SK-N-SH (cell line): Measurements from ENCODE around the gene LRRC32. TPM values are rescaled to one million over a fixed set of nuclear protein-coding genes. Genes with fewer than 3 reads are reported as not detected.

ENCODE experiments used
- CTCF ChIA-PET: fragments of 300-600, 350-600 bp; formaldehyde crosslinking; extraction: SDS; loops from one replicate; lab custom pipeline; 2021; lab: Yijun Ruan, JAX
- POLR2A ChIA-PET: fragments of 350-600 bp; sonication (Branson Sonifier 250); formaldehyde crosslinking; extraction: SDS; loops from one replicate; lab custom pipeline; 2020; ENCODE audit warnings: antibody characterized with exemption, inconsistent platforms; lab: Yijun Ruan, JAX
- DNase-seq: peaks from one replicate; pipeline ENCODE4 v3.0.0; 2012
- H2AFZ ChIP-seq: fragments of 200-600 bp; sonication (generic); 2 replicates; pipeline ENCODE4 v1.8.1; 2016; ENCODE audit warnings: antibody characterized with exemption, mild to moderate bottlenecking, low read depth
- H3F3A ChIP-seq: fragments of 200-600 bp; sonication (generic); replicated peaks from 2 replicates; pipeline ENCODE3; 2016; ENCODE audit warnings: antibody characterized with exemption, mild to moderate bottlenecking; ENCODE audit not compliant: insufficient read depth
- H3K27ac ChIP-seq, 2 experiments: fragments of 200-500 bp in 1 of 2; fragments of 200-600 bp in 1 of 2; sonication (Bioruptor generic) in 1 of 2; sonication (generic), shearing (Covaris generic) in 1 of 2; 2 replicates each; pipeline versions ENCODE4 v1.5.1 to v1.6.1; 2014 to 2016; ENCODE audit warnings: low read depth in 2 of 2, inconsistent platforms in 1 of 2, low read length in 1 of 2, mild to moderate bottlenecking in 1 of 2, mixed read lengths in 1 of 2
- H3K27me3 ChIP-seq: fragments of 200-600 bp; sonication (generic), shearing (Covaris generic); 2 replicates; pipeline ENCODE4 v1.6.1; 2016; ENCODE audit warnings: mixed run types; ENCODE audit not compliant: insufficient read depth
- H3K36me3 ChIP-seq, 2 experiments: fragments of 200-500 bp in 1 of 2; fragments of 200-600 bp in 1 of 2; sonication (Bioruptor generic) in 1 of 2; sonication (generic) in 1 of 2; replicated peaks in 1 of 2; 2 replicates each; pipeline versions ENCODE3 to v1.5.1; 2014 to 2016; ENCODE audit warnings: low read length in 1 of 2, mild to moderate bottlenecking in 1 of 2; ENCODE audit not compliant: insufficient read depth in 2 of 2, control insufficient read depth in 1 of 2
- H3K4me1 ChIP-seq, 2 experiments: fragments of 200-500 bp in 1 of 2; fragments of 200-600 bp in 1 of 2; sonication (Bioruptor generic) in 1 of 2; sonication (generic), shearing (Covaris generic) in 1 of 2; 2 replicates each; pipeline versions ENCODE4 v1.5.1 to v1.6.1; 2014 to 2016; ENCODE audit warnings: low read depth in 1 of 2, low read length in 1 of 2, mixed run types in 1 of 2; ENCODE audit not compliant: insufficient read depth in 2 of 2, control insufficient read depth in 1 of 2
- H3K4me2 ChIP-seq: fragments of 200-600 bp; sonication (generic), shearing (Covaris generic); 2 replicates; pipeline ENCODE4 v1.6.1; 2017; ENCODE audit warnings: mixed run types
- H3K4me3 ChIP-seq, 2 experiments: fragments of 200-500 bp in 1 of 2; fragments of 200-600 bp in 1 of 2; sonication (Bioruptor generic) in 1 of 2; sonication (generic), shearing (Covaris generic) in 1 of 2; 2 replicates each; pipeline versions ENCODE4 v1.5.1 to v1.8.1; 2014 to 2016; ENCODE audit warnings: low read depth in 2 of 2, inconsistent platforms in 1 of 2, low read length in 1 of 2, mild to moderate bottlenecking in 1 of 2, mixed read lengths in 1 of 2, moderate library complexity in 1 of 2
- H3K79me2 ChIP-seq: fragments of 200-600 bp; sonication (generic); 2 replicates; pipeline ENCODE4 v1.8.1; 2017; ENCODE audit warnings: mild to moderate bottlenecking; ENCODE audit not compliant: insufficient read depth
- H3K9ac ChIP-seq: fragments of 200-600 bp; sonication (generic); 2 replicates; pipeline ENCODE4 v1.6.1; 2017; ENCODE audit warnings: mixed run types
- H3K9me2 ChIP-seq: fragments of 200-600 bp; sonication (generic); 2 replicates; pipeline ENCODE4 v1.6.1; 2017; ENCODE audit warnings: mixed run types
- H3K9me3 ChIP-seq: fragments of 200-600 bp; sonication (generic); 2 replicates; pipeline ENCODE4 v1.6.1; 2017; ENCODE audit warnings: mixed run types, mild to moderate bottlenecking, moderate library complexity
- H4K20me1 ChIP-seq: fragments of 200-600 bp; sonication (generic); 2 replicates; pipeline ENCODE4 v1.6.1; 2017; ENCODE audit warnings: mild to moderate bottlenecking, mixed run types; ENCODE audit not compliant: insufficient read depth
- ELF1 ChIP-seq: IDR thresholded peaks from 2 replicates; pipeline ENCODE4 v1.4.0; 2012
- EP300 ChIP-seq, 2 experiments: IDR thresholded peaks; 2 replicates each; pipeline versions ENCODE4 v1.4.0 to v1.6.1; 2012; ENCODE audit warnings: borderline replicate concordance in 1 of 2, low read depth in 1 of 2, low read length in 1 of 2
- EZH2phosphoT487 ChIP-seq: fragments of 200-600 bp; sonication (generic); IDR thresholded peaks from 2 replicates; pipeline ENCODE4 v1.6.1; 2017; ENCODE audit warnings: low read depth, mixed run types, mild to moderate bottlenecking, antibody characterized with exemption, moderate library complexity, borderline replicate concordance
- GABPA ChIP-seq: IDR thresholded peaks from 2 replicates; pipeline ENCODE4 v1.4.0; 2012; ENCODE audit warnings: low read depth, mild to moderate bottlenecking
- GATA2 ChIP-seq: sonication (generic); formaldehyde crosslinking; IDR thresholded peaks from 2 replicates; pipeline ENCODE4 v1.5.0; 2020; ENCODE audit warnings: mild to moderate bottlenecking, missing genetic modification reagents
- IRF3 ChIP-seq: fragments of 150-350 bp; IDR thresholded peaks from 2 replicates; pipeline ENCODE4 v1.6.1; 2016; ENCODE audit warnings: mild to moderate bottlenecking, low read depth, low read length
- JUND ChIP-seq: IDR thresholded peaks from 2 replicates; pipeline ENCODE4 v1.4.0; 2012
- MXI1 ChIP-seq: IDR thresholded peaks from 2 replicates; pipeline ENCODE4 v1.6.1; 2012; ENCODE audit warnings: mild to moderate bottlenecking, low read depth, low read length, improper control_type of control experiment
- NFIC ChIP-seq: IDR thresholded peaks from 2 replicates; pipeline ENCODE4 v1.4.0; 2012; ENCODE audit warnings: borderline replicate concordance
- RAD21 ChIP-seq: IDR thresholded peaks from 2 replicates; pipeline ENCODE4 v1.6.1; 2012; ENCODE audit warnings: mild to moderate bottlenecking, low read length
- RCOR1 ChIP-seq: fragments of 150-350 bp; IDR thresholded peaks from 2 replicates; pipeline ENCODE4 v1.6.1; 2017; ENCODE audit warnings: antibody characterized with exemption, low read length
- REST ChIP-seq: IDR thresholded peaks from 2 replicates; pipeline ENCODE4 v1.6.1; 2012; ENCODE audit warnings: mild to moderate bottlenecking, low read depth, low read length, moderate library complexity
- RFX5 ChIP-seq: IDR thresholded peaks from 2 replicates; pipeline ENCODE4 v1.6.1; 2012; ENCODE audit warnings: mild to moderate bottlenecking, improper control_type of control experiment, low read length
- TCF12 ChIP-seq: IDR thresholded peaks from 2 replicates; pipeline ENCODE4 v1.4.0; 2012
- USF1 ChIP-seq: IDR thresholded peaks from 2 replicates; pipeline ENCODE4 v1.4.0; 2012; ENCODE audit warnings: low read depth, borderline replicate concordance
- USF2 ChIP-seq: fragments of 150-350 bp; IDR thresholded peaks from 2 replicates; pipeline ENCODE4 v1.6.1; 2017; ENCODE audit warnings: antibody characterized with exemption, low read length, low read depth, borderline replicate concordance
- WGBS: methylation state at CpG from one replicate; pipeline ENCODE4 v1.1.6; 2017; ENCODE audit warnings: low lambda C conversion rate; 5-methylcytosine and 5-hydroxymethylcytosine counted together
- polyA plus RNA-seq, 3 experiments: library from polyadenylated mRNA; depleted of rRNA; stranded (reverse); fragments of >200 nt; gene quantifications; 2 replicates each; pipeline ENCODE4 v1.2.3, GENCODE V29; 2012
- TF ChIP-seq, protein P1 (sequence below): IDR thresholded peaks from 2 replicates; pipeline ENCODE4 v1.4.0; 2012; ENCODE audit warnings: low read depth
- TF ChIP-seq, protein P2 (sequence below): IDR thresholded peaks from 2 replicates; pipeline ENCODE4; 2012

The LRRC32 gene
- polyA plus RNA-seq, 1 of the 3 experiments (the other 2 are of a cell fraction) = 0.43 TPM

GRCh38 chr11:76636826-76637460 lies 33.6 kb downstream of the LRRC32 start:
- no peaks in the 10 kb centered on the region for H3K36me3 ChIP-seq
- H3K9ac ChIP-seq = no peak overlapping the region
- TF ChIP-seq GABPA (no peak), USF1 (no peak)
- no peak overlapping the region for H2AFZ ChIP-seq
- ChIA-PET POLR2A (no interaction called here), CTCF (interaction anchor here (1.1 to 1.4 kb wide), 2 partner anchors 33 to 43 kb away, joined by 3 read pairs; partner anchors contain the start of gene LRRC32)
- no peak overlapping the region for H3K27ac ChIP-seq
- no peaks in the 10 kb centered on the region; a peak in 1 of 4 replicates for H3K4me1 ChIP-seq
- H3K9me2 ChIP-seq = no peaks in the 10 kb centered on the region
- DNase-seq = no peak
- no peak overlapping the region for H3K4me2 ChIP-seq
- no peaks in the 10 kb centered on the region for H3K79me2 ChIP-seq
- no peaks in the 10 kb centered on the region for H3K27me3 ChIP-seq
- H4K20me1 ChIP-seq = no peaks in the 10 kb centered on the region
- H3K4me3 ChIP-seq = no peak overlapping the region
- H3K9me3 ChIP-seq = no peaks in the 10 kb centered on the region
- 62% methylated on average over 5 of the region's 6 CpGs for WGBS
- H3F3A ChIP-seq = no peaks in the 10 kb centered on the region

- no peaks in the 10 kb centered on the region for H3K36me3 ChIP-seq
- POLR2A ChIA-PET = no interaction called here
- CTCF ChIA-PET = interaction anchor here (1.1 to 1.4 kb wide), 2 partner anchors 34 to 44 kb away, joined by 3 read pairs; partner anchors contain the start of gene LRRC32
Observed at GRCh38 chr11:76635991-76636738, 34.4 kb downstream of the LRRC32 start.

More at GRCh38 chr11:76635991-76636738, 34.4 kb downstream of the LRRC32 start:
- Histone ChIP-seq H3K9me2 (no peaks in the 10 kb centered on the region), H3K27ac (no peak overlapping the region), H3K9ac (no peak overlapping the region), H4K20me1 (no peaks in the 10 kb centered on the region), H3K4me2 (no peak overlapping the region), H3K79me2 (no peaks in the 10 kb centered on the region), H2AFZ (no peak overlapping the region), H3F3A (no peaks in the 10 kb centered on the region)
- TF ChIP-seq NFIC (no peak), ELF1 (no peak), TCF12 (no peak), RFX5 (no peak), REST (no peak), RAD21 (no peak), EP300 (IDR thresholded peaks at IDR 0.05; ENCODE audit: borderline replicate concordance in 1 of 2, low read depth in 1 of 2, low read length in 1 of 2) (no peak), GATA2 (CRISPR knock-in tag) (no peak), JUND (no peak), IRF3 (no peak), EZH2phosphoT487 (no peak), GABPA (no peak), MXI1 (no peak), RCOR1 (no peak), USF2 (no peak)
- TF ChIP-seq, protein P1, sequence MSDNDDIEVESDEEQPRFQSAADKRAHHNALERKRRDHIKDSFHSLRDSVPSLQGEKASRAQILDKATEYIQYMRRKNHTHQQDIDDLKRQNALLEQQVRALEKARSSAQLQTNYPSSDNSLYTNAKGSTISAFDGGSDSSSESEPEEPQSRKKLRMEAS = no peak
- TF ChIP-seq, protein P2, sequence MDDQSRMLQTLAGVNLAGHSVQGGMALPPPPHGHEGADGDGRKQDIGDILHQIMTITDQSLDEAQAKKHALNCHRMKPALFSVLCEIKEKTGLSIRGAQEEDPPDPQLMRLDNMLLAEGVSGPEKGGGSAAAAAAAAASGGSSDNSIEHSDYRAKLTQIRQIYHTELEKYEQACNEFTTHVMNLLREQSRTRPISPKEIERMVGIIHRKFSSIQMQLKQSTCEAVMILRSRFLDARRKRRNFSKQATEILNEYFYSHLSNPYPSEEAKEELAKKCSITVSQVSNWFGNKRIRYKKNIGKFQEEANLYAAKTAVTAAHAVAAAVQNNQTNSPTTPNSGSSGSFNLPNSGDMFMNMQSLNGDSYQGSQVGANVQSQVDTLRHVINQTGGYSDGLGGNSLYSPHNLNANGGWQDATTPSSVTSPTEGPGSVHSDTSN = no peak
- TF ChIP-seq, all 33 proteins: peak for 0
- no peak for DNase-seq
- no peaks in the 10 kb centered on the region for H3K9me3 ChIP-seq
- no peak overlapping the region for H3K4me3 ChIP-seq
- no peaks in the 10 kb centered on the region; a peak in 1 of 4 replicates for H3K4me1 ChIP-seq
- H3K27me3 ChIP-seq = no peaks in the 10 kb centered on the region
- WGBS = 50% methylated on average over 7 of the region's 7 CpGs
